Ascending aorta (tissue), 2 donors: ENCODE measurements around the gene KDM2A. TPM values are rescaled to one million over a fixed set of nuclear protein-coding genes. Genes with fewer than 3 reads are reported as not detected.

ENCODE experiments used
- DNase-seq, 2 donors: peaks; one replicate each; pipeline ENCODE4 v3.0.0-alpha.2; 2019; ENCODE audit warnings: low spot score in 2 of 2
- H3K27ac ChIP-seq, 2 donors: fragments of 200-600 bp; sonication (generic); one replicate each; pipeline ENCODE4 v1.5.1; 2016 to 2017; ENCODE audit warnings: mild to moderate bottlenecking in 1 of 2
- H3K27me3 ChIP-seq: fragments of 200-600 bp; sonication (generic); one replicate; pipeline ENCODE4 v1.5.1; 2017
- H3K36me3 ChIP-seq, 2 donors: fragments of 200-600 bp; sonication (generic); one replicate each; pipeline ENCODE4 v1.5.1; 2016
- H3K4me1 ChIP-seq, 2 donors: fragments of 200-600 bp; sonication (generic); one replicate each; pipeline ENCODE4 v1.5.1; 2016 to 2017; ENCODE audit warnings: mild to moderate bottlenecking in 1 of 2
- H3K4me3 ChIP-seq, 2 donors: fragments of 200-600 bp; sonication (generic); one replicate each; pipeline ENCODE4 v1.5.1; 2016 to 2017; ENCODE audit warnings: mild to moderate bottlenecking in 1 of 2
- H3K9me3 ChIP-seq, 2 donors: fragments of 200-600 bp; sonication (generic); one replicate each; pipeline ENCODE4 v1.5.1; 2016
- CTCF ChIP-seq, 3 experiments: fragments of 200-600 bp in 2 of 3; fragments of 450-650 bp in 1 of 3; sonication (generic) in 2 of 3; IDR thresholded peaks; one replicate each; pipeline ENCODE4 v1.5.1; 2016 to 2019; ENCODE audit warnings: antibody characterized with exemption in 3 of 3, mild to moderate bottlenecking in 1 of 3, moderate library complexity in 1 of 3
- intact Hi-C: fragments of 100-400 bp; cut with DNase I; formaldehyde crosslinking; loops from one replicate; pipeline ENCODE4 v1.15.1; 2023
- total RNA-seq: library from RNA; depleted of rRNA; stranded (reverse); fragments of >200 nt; gene quantifications from one replicate; pipeline ENCODE4 v1.1.0, GENCODE V29; 2016

The KDM2A gene
- total RNA-seq, 1 donor from 2014 or later = 129 TPM

GRCh38 chr11:67301951-67302516, 183.0 kb downstream of the KDM2A start:
- Histone ChIP-seq H3K36me3 (peaks cover 31 to 33% of the 10 kb centered on the region in 2 donors), H3K9me3 (no peaks in the 10 kb centered on the region), H3K4me3 (peak overlapping the region in 1 of 2 donors; percentile 97), H3K4me1 (peaks cover 9 to 18% of the 10 kb centered on the region in 2 donors), H3K27me3 (no peaks in the 10 kb centered on the region), H3K27ac (peak overlapping the region; percentile 25 to 72)
- intact Hi-C loops = loop anchor here (2.0 kb wide), 1 partner anchor 13 kb away; the partner anchor contains the start of gene ANKRD13D
- TF ChIP-seq CTCF (IDR thresholded peaks at IDR 0.05) = no peak
- DNase-seq = peak in 1 of 2 donors; percentile 62

- Histone ChIP-seq H3K4me3 (peak overlapping the region; percentile 76 to 97), H3K36me3 (peaks cover 36 to 37% of the 10 kb centered on the region in 2 donors), H3K4me1 (peaks cover 9 to 18% of the 10 kb centered on the region in 2 donors), H3K27ac (peak overlapping the region; percentile 68 to 72), H3K27me3 (no peaks in the 10 kb centered on the region), H3K9me3 (no peaks in the 10 kb centered on the region)
- no peak for TF ChIP-seq CTCF (IDR thresholded peaks at IDR 0.05)
- intact Hi-C loops = loop anchor here (1.0 to 2.0 kb wide), 2 partner anchors 14 to 39 kb away; partner anchors contain the start of gene ANKRD13D
- peak in 1 of 2 donors; percentile 66 for DNase-seq
Measured at GRCh38 chr11:67302571-67303131, 183.6 kb downstream of the KDM2A start.

- H3K27ac ChIP-seq = peak within 1 kb of the TSS; percentile 68 to 72
- no peaks in the 10 kb centered on the region for H3K9me3 ChIP-seq
- peaks cover 9 to 18% of the 10 kb centered on the region in 2 donors for H3K4me1 ChIP-seq
- intact Hi-C loops = loop anchor here (1.0 to 2.0 kb wide), 2 partner anchors 14 to 40 kb away; partner anchors contain the start of gene ANKRD13D
- DNase-seq = peak in 1 of 2 donors; percentile 88
- no peak for TF ChIP-seq CTCF (IDR thresholded peaks at IDR 0.05)
- no peaks in the 10 kb centered on the region for H3K27me3 ChIP-seq
- H3K36me3 ChIP-seq = peaks cover 42% of the 10 kb centered on the region in 2 donors
- peak within 1 kb of the TSS; percentile 76 to 97 for H3K4me3 ChIP-seq
Measured at GRCh38 chr11:67303132-67303834, 184.2 kb downstream of the KDM2A start, which contains the start of gene SSH3. Gene SSH3 (plus strand): TSS chr11:67303530. CDS start chr11:67303626, 96 bp downstream.

GRCh38 chr11:67303835-67304411, 184.9 kb downstream of the KDM2A start:
- DNase-seq = peak in 1 of 2 donors; percentile 64
- no peaks in the 10 kb centered on the region for H3K27me3 ChIP-seq
- TF ChIP-seq CTCF (IDR thresholded peaks at IDR 0.05) = no peak
- H3K36me3 ChIP-seq = peaks cover 40 to 48% of the 10 kb centered on the region in 2 donors
- peak overlapping the region; percentile 76 to 97 for H3K4me3 ChIP-seq
- H3K27ac ChIP-seq = peak overlapping the region; percentile 68 to 72
- intact Hi-C loops = loop anchor here (1.0 to 2.0 kb wide), 2 partner anchors 15 to 41 kb away; partner anchors contain the start of gene ANKRD13D
- H3K9me3 ChIP-seq = no peaks in the 10 kb centered on the region
- H3K4me1 ChIP-seq = peaks cover 9 to 18% of the 10 kb centered on the region in 2 donors

GRCh38 chr11:67304511-67305113, 185.5 kb downstream of the KDM2A start:
- DNase-seq = peak in 1 of 2 donors; percentile 59
- Histone ChIP-seq H3K4me1 (peaks cover 9 to 18% of the 10 kb centered on the region in 2 donors), H3K9me3 (no peaks in the 10 kb centered on the region), H3K27me3 (no peaks in the 10 kb centered on the region), H3K36me3 (peaks cover 40 to 51% of the 10 kb centered on the region in 2 donors), H3K4me3 (peak overlapping the region; percentile 76 to 97), H3K27ac (peak overlapping the region; percentile 68 to 72)
- no peak for TF ChIP-seq CTCF (IDR thresholded peaks at IDR 0.05)
- intact Hi-C loops = no loop called here
